WTC11 (cell line): ENCODE measurements around the gene MIPOL1. TPM values are rescaled to one million over a fixed set of nuclear protein-coding genes. Genes with fewer than 3 reads are reported as not detected.

Experiments
- ATAC-seq: fragments of 200-7000 bp; cut with Tn5 transposase; 2 replicates; pipeline ENCODE4 v1.10.0; 2021; ENCODE audit warnings: mild to moderate bottlenecking, moderate library complexity
- CTCF ChIA-PET: fragments of 300-600 bp; sonication (Branson Sonifier 250); formaldehyde crosslinking; loops from one replicate; lab custom pipeline; 2021; ENCODE audit warnings: antibody characterized with exemption; lab: Charles Lee
- POLR2A ChIA-PET: fragments of 350-600 bp; sonication (Branson Sonifier 250); formaldehyde crosslinking; loops from one replicate; lab custom pipeline; 2021; ENCODE audit warnings: antibody characterized with exemption; lab: Charles Lee
- DNase-seq: peaks from one replicate; pipeline ENCODE4 v3.0.0; 2021; ENCODE audit warnings: low spot score
- H3K27ac Mint-ChIP-seq: 2 replicates; pipeline ENCODE4 v1.8.0; 2021; ENCODE audit warnings: mixed read lengths
- H3K27me3 Mint-ChIP-seq: 2 replicates; pipeline ENCODE4 v1.8.0; 2021; ENCODE audit warnings: low read depth, mild to moderate bottlenecking, moderate library complexity, mixed read lengths
- H3K36me3 Mint-ChIP-seq: 2 replicates; pipeline ENCODE4 v1.8.0; 2021; ENCODE audit warnings: mixed read lengths
- H3K4me1 Mint-ChIP-seq: 2 replicates; pipeline ENCODE4 v1.8.0; 2022; ENCODE audit warnings: mixed read lengths
- H3K4me3 Mint-ChIP-seq: 2 replicates; pipeline ENCODE4 v1.8.0; 2021; ENCODE audit warnings: mild to moderate bottlenecking, moderate library complexity, mixed read lengths
- H3K9me3 Mint-ChIP-seq: 2 replicates; pipeline ENCODE4 v1.8.0; 2021; ENCODE audit warnings: mixed read lengths
- GRHL2 ChIP-seq: fragments of 250-450 bp; sonication (Bioruptor Pico); IDR thresholded peaks from 2 replicates; pipeline ENCODE4 v1.8.0; 2022; ENCODE audit warnings: mild to moderate bottlenecking, moderate library complexity; ENCODE audit not compliant: insufficient replicate concordance, severe bottlenecking
- RELA ChIP-seq: sonication (generic); formaldehyde crosslinking; IDR thresholded peaks from 2 replicates; pipeline ENCODE4 v1.8.1; 2022; ENCODE audit warnings: missing genetic modification reagents, mild to moderate bottlenecking, borderline replicate concordance
- TEAD1 ChIP-seq: sonication (generic); formaldehyde crosslinking; IDR thresholded peaks from 2 replicates; pipeline ENCODE4 v1.8.0; 2022; ENCODE audit warnings: mild to moderate bottlenecking, missing genetic modification reagents
- ZBTB21 ChIP-seq: sonication (generic); formaldehyde crosslinking; IDR thresholded peaks from 2 replicates; pipeline ENCODE4 v1.8.1; 2023; ENCODE audit warnings: mild to moderate bottlenecking, missing genetic modification reagents, borderline replicate concordance
- ZNF138 ChIP-seq: sonication (generic); formaldehyde crosslinking; conservative IDR thresholded peaks from 2 replicates; pipeline ENCODE4 v1.8.1; 2022; ENCODE audit warnings: mild to moderate bottlenecking, moderate library complexity, missing genetic modification reagents
- ZNF219 ChIP-seq: sonication (generic); formaldehyde crosslinking; IDR thresholded peaks from 2 replicates; pipeline ENCODE4 v1.8.0; 2023; ENCODE audit warnings: missing genetic modification reagents, mild to moderate bottlenecking, borderline replicate concordance
- ZNF263 ChIP-seq: sonication (generic); formaldehyde crosslinking; IDR thresholded peaks from 2 replicates; pipeline ENCODE4 v1.8.1; 2022; ENCODE audit warnings: low read depth, mild to moderate bottlenecking, moderate library complexity, missing genetic modification reagents
- ZNF396 ChIP-seq: fragments of 250-450 bp; sonication (Bioruptor Pico); IDR thresholded peaks from 2 replicates; pipeline ENCODE4 v1.8.0; 2021; ENCODE audit warnings: mild to moderate bottlenecking, moderate library complexity, borderline replicate concordance
- total RNA-seq: library from RNA; stranded (reverse); gene quantifications from 3 replicates; pipeline ENCODE4 v1.2.3, GENCODE V29; 2021
- TF ChIP-seq, protein P1 (sequence below): sonication (generic); formaldehyde crosslinking; IDR thresholded peaks from 2 replicates; pipeline ENCODE4 v1.8.1; 2023; ENCODE audit warnings: mild to moderate bottlenecking, moderate library complexity, missing genetic modification reagents
- TF ChIP-seq, protein P2 (sequence below): sonication (generic); formaldehyde crosslinking; IDR thresholded peaks from 2 replicates; pipeline ENCODE4 v1.8.1; 2022; ENCODE audit warnings: mild to moderate bottlenecking, missing genetic modification reagents, moderate library complexity, borderline replicate concordance
- TF ChIP-seq, protein P3 (sequence below): sonication (generic); formaldehyde crosslinking; IDR thresholded peaks from 2 replicates; pipeline ENCODE4 v1.8.0; 2023; ENCODE audit warnings: missing genetic modification reagents
- TF ChIP-seq, protein P4 (sequence below): sonication (generic); formaldehyde crosslinking; IDR thresholded peaks from 2 replicates; pipeline ENCODE4 v1.8.1; 2023; ENCODE audit warnings: mild to moderate bottlenecking, missing genetic modification reagents, borderline replicate concordance
- TF ChIP-seq, protein P5 (sequence below): sonication (generic); formaldehyde crosslinking; IDR thresholded peaks from 2 replicates; pipeline ENCODE4 v1.8.1; 2022; ENCODE audit warnings: missing genetic modification reagents, borderline replicate concordance
- TF ChIP-seq, protein P6 (sequence below): fragments of 250-450 bp; sonication (Bioruptor Pico); IDR thresholded peaks from 2 replicates; pipeline ENCODE4 v1.9.0; 2021; ENCODE audit warnings: mild to moderate bottlenecking
- TF ChIP-seq, protein P7 (sequence below): sonication (generic); formaldehyde crosslinking; IDR thresholded peaks from 2 replicates; pipeline ENCODE4 v1.8.0; 2022; ENCODE audit warnings: mild to moderate bottlenecking, missing genetic modification reagents

MIPOL1 gene
- total RNA-seq, 1 experiment from 2014 or later: 13.1 TPM

DNA sequence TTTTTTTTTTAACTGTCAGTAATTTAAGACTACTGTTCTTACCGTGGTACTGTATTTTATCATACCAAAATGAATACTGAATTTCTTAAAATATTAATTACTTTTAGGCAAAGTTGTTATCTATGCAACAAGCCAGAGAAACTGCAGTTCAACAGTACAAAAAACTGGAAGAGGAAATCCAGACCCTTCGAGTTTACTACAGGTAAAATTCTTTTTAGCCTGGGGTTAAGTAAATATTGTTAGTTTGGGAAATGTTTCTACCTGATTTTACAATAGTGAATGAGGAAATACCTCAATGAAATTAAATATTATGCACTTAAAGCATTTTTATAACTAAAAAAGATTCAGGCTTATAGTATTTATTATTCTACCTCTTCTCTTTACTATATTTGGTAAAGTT, 225.0 kb downstream of the MIPOL1 start (continued):
- TF ChIP-seq, protein P1, sequence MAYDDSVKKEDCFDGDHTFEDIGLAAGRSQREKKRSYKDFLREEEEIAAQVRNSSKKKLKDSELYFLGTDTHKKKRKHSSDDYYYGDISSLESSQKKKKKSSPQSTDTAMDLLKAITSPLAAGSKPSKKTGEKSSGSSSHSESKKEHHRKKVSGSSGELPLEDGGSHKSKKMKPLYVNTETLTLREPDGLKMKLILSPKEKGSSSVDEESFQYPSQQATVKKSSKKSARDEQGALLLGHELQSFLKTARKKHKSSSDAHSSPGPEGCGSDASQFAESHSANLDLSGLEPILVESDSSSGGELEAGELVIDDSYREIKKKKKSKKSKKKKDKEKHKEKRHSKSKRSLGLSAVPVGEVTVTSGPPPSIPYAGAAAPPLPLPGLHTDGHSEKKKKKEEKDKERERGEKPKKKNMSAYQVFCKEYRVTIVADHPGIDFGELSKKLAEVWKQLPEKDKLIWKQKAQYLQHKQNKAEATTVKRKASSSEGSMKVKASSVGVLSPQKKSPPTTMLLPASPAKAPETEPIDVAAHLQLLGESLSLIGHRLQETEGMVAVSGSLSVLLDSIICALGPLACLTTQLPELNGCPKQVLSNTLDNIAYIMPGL (CRISPR knock-in tag): no peak
- TF ChIP-seq, protein P2, sequence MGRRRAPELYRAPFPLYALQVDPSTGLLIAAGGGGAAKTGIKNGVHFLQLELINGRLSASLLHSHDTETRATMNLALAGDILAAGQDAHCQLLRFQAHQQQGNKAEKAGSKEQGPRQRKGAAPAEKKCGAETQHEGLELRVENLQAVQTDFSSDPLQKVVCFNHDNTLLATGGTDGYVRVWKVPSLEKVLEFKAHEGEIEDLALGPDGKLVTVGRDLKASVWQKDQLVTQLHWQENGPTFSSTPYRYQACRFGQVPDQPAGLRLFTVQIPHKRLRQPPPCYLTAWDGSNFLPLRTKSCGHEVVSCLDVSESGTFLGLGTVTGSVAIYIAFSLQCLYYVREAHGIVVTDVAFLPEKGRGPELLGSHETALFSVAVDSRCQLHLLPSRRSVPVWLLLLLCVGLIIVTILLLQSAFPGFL (CRISPR knock-in tag): no peak
- no peak for TF ChIP-seq ZBTB21

DNA sequence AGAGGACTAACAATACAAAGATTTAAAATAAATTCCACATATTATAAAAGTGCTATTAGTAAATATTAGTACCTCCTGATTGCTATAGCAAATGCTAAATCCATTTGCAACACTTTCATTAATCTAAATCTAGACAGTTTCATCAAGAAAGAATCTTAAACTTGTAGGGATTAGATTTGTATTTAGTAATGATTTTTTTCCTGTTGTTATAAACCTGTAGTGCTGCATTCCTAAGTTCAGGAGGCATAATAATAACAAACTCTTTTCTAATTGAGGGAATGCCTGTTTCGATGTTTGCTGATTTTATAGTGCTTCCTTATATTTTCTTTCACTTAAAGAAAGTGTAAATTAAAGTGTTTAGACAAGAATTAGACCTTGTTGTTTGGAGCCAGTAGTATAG, 231.2 kb downstream of the MIPOL1 start:
- H3K36me3 Mint-ChIP-seq: peaks cover 4% of the 10 kb centered on the region
- no peaks in the 10 kb centered on the region for H3K27me3 Mint-ChIP-seq
- H3K4me3 Mint-ChIP-seq: no peak overlapping the region
- POLR2A ChIA-PET: interaction anchor here (0.7 kb wide), 1 partner anchor 40 kb away, joined by 5 read pairs; no protein-coding TSS in a partner anchor
- H3K9me3 Mint-ChIP-seq: peaks cover 11% of the 10 kb centered on the region
- DNase-seq (no peak), ATAC-seq (no peak)
- peaks cover 10% of the 10 kb centered on the region for H3K4me1 Mint-ChIP-seq
- 0 out of 2 replicates have a peak overlapping the region, but pooled peaks have one; percentile 26 for H3K27ac Mint-ChIP-seq
- CTCF ChIA-PET: no interaction called here
- TF ChIP-seq, protein P3, sequence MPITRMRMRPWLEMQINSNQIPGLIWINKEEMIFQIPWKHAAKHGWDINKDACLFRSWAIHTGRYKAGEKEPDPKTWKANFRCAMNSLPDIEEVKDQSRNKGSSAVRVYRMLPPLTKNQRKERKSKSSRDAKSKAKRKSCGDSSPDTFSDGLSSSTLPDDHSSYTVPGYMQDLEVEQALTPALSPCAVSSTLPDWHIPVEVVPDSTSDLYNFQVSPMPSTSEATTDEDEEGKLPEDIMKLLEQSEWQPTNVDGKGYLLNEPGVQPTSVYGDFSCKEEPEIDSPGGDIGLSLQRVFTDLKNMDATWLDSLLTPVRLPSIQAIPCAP (CRISPR knock-in tag): no peak
- TF ChIP-seq GRHL2 (CRISPR knock-in tag): no peak
- no peak for TF ChIP-seq RELA (CRISPR knock-in tag)
- TF ChIP-seq ZNF396 (CRISPR knock-in tag): no peak
- TF ChIP-seq, protein P2 (CRISPR knock-in tag): no peak
- no peak for TF ChIP-seq ZNF138 (CRISPR knock-in tag)
- TF ChIP-seq, protein P4, sequence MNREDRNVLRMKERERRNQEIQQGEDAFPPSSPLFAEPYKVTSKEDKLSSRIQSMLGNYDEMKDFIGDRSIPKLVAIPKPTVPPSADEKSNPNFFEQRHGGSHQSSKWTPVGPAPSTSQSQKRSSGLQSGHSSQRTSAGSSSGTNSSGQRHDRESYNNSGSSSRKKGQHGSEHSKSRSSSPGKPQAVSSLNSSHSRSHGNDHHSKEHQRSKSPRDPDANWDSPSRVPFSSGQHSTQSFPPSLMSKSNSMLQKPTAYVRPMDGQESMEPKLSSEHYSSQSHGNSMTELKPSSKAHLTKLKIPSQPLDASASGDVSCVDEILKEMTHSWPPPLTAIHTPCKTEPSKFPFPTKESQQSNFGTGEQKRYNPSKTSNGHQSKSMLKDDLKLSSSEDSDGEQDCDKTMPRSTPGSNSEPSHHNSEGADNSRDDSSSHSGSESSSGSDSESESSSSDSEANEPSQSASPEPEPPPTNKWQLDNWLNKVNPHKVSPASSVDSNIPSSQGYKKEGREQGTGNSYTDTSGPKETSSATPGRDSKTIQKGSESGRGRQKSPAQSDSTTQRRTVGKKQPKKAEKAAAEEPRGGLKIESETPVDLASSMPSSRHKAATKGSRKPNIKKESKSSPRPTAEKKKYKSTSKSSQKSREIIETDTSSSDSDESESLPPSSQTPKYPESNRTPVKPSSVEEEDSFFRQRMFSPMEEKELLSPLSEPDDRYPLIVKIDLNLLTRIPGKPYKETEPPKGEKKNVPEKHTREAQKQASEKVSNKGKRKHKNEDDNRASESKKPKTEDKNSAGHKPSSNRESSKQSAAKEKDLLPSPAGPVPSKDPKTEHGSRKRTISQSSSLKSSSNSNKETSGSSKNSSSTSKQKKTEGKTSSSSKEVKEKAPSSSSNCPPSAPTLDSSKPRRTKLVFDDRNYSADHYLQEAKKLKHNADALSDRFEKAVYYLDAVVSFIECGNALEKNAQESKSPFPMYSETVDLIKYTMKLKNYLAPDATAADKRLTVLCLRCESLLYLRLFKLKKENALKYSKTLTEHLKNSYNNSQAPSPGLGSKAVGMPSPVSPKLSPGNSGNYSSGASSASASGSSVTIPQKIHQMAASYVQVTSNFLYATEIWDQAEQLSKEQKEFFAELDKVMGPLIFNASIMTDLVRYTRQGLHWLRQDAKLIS: no peak
- TF ChIP-seq, protein P5, sequence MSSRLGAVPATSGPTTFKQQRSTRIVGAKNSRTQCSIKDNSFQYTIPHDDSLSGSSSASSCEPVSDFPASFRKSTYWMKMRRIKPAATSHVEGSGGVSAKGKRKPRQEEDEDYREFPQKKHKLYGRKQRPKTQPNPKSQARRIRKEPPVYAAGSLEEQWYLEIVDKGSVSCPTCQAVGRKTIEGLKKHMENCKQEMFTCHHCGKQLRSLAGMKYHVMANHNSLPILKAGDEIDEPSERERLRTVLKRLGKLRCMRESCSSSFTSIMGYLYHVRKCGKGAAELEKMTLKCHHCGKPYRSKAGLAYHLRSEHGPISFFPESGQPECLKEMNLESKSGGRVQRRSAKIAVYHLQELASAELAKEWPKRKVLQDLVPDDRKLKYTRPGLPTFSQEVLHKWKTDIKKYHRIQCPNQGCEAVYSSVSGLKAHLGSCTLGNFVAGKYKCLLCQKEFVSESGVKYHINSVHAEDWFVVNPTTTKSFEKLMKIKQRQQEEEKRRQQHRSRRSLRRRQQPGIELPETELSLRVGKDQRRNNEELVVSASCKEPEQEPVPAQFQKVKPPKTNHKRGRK (CRISPR knock-in tag): no peak
- TF ChIP-seq, protein P6, sequence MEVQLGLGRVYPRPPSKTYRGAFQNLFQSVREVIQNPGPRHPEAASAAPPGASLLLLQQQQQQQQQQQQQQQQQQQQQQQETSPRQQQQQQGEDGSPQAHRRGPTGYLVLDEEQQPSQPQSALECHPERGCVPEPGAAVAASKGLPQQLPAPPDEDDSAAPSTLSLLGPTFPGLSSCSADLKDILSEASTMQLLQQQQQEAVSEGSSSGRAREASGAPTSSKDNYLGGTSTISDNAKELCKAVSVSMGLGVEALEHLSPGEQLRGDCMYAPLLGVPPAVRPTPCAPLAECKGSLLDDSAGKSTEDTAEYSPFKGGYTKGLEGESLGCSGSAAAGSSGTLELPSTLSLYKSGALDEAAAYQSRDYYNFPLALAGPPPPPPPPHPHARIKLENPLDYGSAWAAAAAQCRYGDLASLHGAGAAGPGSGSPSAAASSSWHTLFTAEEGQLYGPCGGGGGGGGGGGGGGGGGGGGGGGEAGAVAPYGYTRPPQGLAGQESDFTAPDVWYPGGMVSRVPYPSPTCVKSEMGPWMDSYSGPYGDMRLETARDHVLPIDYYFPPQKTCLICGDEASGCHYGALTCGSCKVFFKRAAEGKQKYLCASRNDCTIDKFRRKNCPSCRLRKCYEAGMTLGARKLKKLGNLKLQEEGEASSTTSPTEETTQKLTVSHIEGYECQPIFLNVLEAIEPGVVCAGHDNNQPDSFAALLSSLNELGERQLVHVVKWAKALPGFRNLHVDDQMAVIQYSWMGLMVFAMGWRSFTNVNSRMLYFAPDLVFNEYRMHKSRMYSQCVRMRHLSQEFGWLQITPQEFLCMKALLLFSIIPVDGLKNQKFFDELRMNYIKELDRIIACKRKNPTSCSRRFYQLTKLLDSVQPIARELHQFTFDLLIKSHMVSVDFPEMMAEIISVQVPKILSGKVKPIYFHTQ (CRISPR knock-in tag): no peak
- no peak for TF ChIP-seq TEAD1 (CRISPR knock-in tag)
- no peak for TF ChIP-seq ZNF219
- TF ChIP-seq, protein P7, sequence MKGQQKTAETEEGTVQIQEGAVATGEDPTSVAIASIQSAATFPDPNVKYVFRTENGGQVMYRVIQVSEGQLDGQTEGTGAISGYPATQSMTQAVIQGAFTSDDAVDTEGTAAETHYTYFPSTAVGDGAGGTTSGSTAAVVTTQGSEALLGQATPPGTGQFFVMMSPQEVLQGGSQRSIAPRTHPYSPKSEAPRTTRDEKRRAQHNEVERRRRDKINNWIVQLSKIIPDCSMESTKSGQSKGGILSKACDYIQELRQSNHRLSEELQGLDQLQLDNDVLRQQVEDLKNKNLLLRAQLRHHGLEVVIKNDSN (CRISPR knock-in tag): no peak
- no peak for TF ChIP-seq ZNF263 (CRISPR knock-in tag)
